Epithelial cell of esophagus (primary cell): ENCODE measurements around the gene MAGI2.
A peak's percentile ranks its signal among the peaks of the same experiment; 100 is the strongest.
"Not testable (repeated sequence)": the region's sequence is repeated elsewhere in the genome, so short reads cannot be mapped to it uniquely, and the experiment has no call there.

Experiments
- DNase-seq: peaks from one replicate; pipeline ENCODE4 v3.0.0; 2010; ENCODE audit warnings: low read depth
- H3K4me3 ChIP-seq: 2 replicates; pipeline ENCODE4 v1.5.1; 2011; ENCODE audit warnings: mild to moderate bottlenecking, low read length, control low read depth
- CTCF ChIP-seq: IDR thresholded peaks from 2 replicates; pipeline ENCODE4 v1.5.1; 2011; ENCODE audit warnings: low read depth, mild to moderate bottlenecking, low read length, control low read depth, inconsistent platforms; ENCODE audit not compliant: insufficient read depth; ENCODE audit errors: missing control alignments

The MAGI2 gene

GRCh38 chr7:78514634-78515033 lies 938.8 kb downstream of the MAGI2 start:
- TF ChIP-seq CTCF: no peak
- DNase-seq: no peak
- no peak overlapping the region for H3K4me3 ChIP-seq

GRCh38 chr7:78510580-78511188 lies 942.8 kb downstream of the MAGI2 start:
- TF ChIP-seq CTCF: peak; percentile 97
- H3K4me3 ChIP-seq: no peak overlapping the region
- DNase-seq: peak; percentile 61

- not testable (repeated sequence) for H3K4me3 ChIP-seq, DNase-seq
Measured at GRCh38 chr7:78503301-78503700, 950.2 kb downstream of the MAGI2 start.

GRCh38 chr7:78501064-78501463 lies 952.4 kb downstream of the MAGI2 start:
- no peak for TF ChIP-seq CTCF
- DNase-seq: no peak
- no peak overlapping the region for H3K4me3 ChIP-seq

GRCh38 chr7:78499971-78500370 lies 953.5 kb downstream of the MAGI2 start:
- no peak overlapping the region for H3K4me3 ChIP-seq
- TF ChIP-seq CTCF: no peak
- DNase-seq: peak; percentile 4

- DNase-seq: peak; percentile 8
- H3K4me3 ChIP-seq: no peak overlapping the region
- TF ChIP-seq CTCF: no peak
Measured at GRCh38 chr7:78499283-78499682, 954.2 kb downstream of the MAGI2 start.

- no peak for DNase-seq
- no peak for TF ChIP-seq CTCF
- H3K4me3 ChIP-seq: no peak overlapping the region
Measured at GRCh38 chr7:78497728-78498427, 955.6 kb downstream of the MAGI2 start.
